Activated CD8-positive, alpha-beta memory T cell treated with anti-CD3 and anti-CD28 coated beads for 4 hours (primary cell): ENCODE measurements around the gene NRCAM.
"Not testable (repeated sequence)": the region's sequence is repeated elsewhere in the genome, so short reads cannot be mapped to it uniquely, and the experiment has no call there.

Source experiments
- DNase-seq, 2 donors: peaks; one replicate each; pipeline ENCODE4 v3.0.0-alpha.2; 2020; ENCODE audit warnings: low read depth in 2 of 2

Gene NRCAM

DNA sequence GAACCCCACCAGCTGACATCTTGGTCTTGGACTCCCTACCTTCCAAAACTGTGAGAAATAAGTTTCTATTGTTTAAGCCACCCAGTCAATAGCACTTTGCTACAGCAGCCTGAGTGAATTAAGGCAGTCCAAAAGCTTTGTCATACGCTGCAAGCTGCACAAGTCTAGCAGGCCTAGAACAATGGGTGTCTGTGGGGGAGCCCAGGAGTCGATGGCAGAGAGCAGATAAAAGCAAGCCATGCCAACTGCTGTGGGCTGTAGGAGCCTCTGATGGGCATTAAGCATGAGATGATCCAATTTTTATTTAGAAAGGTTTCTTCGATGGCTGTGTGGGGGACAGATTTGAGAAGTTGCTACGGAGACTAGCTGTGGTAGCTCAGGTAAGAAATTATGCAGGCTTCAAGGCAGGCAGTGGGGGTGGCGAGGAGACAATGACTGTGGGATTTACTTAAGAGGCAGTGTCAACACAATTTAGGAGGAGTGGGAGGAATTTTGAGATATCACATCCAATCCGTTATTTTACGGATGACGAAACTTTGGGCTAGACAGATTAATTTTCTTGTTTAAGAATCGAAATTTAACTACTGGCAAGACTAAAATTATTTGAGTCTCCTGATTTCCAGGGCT is 110.4 kb downstream of the NRCAM start:
- no peak for DNase-seq

DNA sequence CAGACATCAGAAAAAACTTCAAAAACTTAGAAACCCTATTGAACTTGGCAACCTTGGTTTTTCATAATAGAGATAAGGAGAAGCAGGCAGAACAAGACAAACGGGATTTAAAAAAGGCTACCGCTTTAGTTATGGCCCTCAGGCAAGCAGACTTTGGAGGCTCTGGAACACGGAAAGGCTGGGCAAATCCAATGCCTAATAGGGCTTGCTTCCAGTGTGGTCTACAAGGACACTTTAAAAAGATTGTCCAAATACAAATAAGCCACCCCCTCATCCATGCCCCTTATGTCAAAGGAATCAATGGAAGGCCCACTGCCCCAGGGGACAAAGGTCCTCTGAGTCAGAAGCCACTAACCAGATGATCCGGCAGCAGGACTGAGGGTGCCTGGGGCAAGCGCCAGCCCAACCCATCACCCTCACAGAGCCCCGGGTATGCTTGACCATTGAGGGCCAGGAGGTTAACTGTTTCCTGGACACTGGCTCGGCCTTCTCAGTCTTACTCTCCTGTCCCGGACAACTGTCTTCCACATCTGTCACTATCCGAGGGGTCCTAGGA is 115.3 kb downstream of the NRCAM start:
- DNase-seq, result no peak

DNA sequence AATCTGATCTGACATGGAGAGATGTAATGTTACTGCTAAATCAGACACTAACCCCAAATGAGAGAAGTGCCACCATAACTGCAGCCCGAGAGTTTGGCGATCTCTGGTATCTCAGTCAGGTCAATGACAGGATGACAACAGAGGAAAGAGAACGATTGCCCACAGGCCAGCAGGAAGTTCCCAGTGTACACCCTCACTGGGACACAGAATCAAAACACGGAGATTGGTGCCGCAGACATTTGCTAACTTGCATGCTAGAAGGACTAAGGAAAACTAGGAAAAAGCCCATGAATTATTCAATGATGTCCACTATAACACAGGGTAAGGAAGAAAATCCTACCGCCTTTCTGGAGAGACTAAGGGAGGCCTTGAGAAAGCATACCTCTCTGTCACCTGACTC is 115.8 kb downstream of the NRCAM start:
- DNase-seq, result not testable (repeated sequence)

DNA sequence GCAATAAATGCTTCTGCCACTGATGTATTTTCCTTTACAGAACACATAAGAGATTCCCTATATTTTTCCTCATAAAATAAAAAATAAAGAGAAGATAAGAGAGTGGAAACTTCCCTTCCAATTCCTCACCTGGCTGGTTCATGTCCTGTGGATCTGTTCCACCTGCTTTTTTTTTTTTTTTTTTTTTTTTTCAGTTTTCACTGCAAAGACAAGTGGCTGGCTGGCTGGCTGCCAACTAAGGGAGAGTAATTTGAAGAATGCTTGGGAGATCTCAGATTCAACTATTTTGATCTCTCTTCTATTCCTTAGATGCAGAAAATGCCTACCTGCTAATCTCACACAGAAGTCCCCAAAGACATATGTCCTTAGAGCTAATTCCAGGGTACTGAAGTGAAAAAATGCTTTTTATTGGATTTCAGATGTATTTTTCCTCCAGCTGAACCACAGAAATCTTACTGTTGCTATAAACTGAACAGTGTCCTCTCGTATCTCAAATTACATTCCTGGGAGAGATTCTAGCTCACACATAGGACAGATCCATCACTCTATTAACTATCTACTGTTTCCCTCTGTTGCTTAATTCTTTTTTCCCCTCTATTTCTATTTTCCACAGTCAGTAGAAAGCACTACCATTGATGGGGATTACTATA is 120.8 kb downstream of the NRCAM start:
- no peak for DNase-seq

DNA sequence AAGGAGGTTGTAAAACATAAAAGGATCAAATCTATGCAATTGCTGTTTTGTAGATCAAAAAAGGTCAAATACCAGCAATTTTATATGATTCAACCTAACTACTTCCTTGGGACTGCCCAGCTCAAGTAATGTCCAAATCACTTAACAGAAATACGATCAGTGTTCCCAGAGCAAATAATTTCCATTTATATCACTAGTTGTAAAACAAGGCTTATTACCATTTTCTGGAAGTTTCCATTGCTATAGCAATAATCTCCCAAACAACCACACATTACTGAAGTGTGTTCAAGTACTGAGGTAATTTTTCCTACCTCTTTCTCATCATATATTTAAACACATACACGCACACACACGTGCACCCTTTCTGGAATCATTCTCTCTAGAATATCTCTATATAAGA is 123.3 kb downstream of the NRCAM start:
- no peak for DNase-seq

DNA sequence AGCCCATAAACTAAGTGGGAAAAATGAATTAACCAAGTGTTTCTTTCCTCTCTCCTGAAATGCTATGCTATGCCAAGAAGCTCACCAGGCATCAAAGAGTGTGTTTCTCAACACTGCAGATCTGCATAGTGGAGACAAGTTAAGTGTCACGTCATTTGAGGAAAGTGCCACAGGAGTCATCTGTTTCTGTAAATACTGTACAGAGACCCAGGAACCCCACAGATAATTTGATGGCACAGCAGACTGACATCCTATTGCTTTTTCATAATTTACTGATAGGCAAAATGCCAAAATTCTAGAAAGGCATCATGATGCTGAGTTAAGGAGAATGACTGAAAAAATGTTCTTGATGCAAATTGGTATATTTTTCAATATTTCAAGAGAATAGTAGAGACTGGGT is 124.3 kb downstream of the NRCAM start:
- DNase-seq, result no peak

DNA sequence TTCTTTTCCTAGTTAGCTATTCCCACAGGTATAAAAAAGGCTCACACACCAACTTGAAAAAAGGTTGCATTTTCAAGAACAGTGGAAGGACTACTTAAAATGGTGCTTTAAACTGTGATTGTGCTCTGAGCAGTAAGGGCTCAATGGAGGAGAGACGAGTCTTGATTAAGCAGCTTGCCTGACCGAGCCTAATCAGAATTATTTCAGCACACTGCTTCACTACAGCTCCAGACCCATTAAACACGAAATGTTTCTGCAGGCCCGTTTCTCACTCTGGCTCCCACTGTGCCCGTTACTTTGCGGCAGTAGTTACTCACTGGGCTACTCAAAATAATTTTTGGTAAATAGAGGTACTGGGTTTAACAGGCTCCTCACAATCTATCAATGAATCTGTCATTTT is 126.0 kb downstream of the NRCAM start:
- no peak for DNase-seq

DNA sequence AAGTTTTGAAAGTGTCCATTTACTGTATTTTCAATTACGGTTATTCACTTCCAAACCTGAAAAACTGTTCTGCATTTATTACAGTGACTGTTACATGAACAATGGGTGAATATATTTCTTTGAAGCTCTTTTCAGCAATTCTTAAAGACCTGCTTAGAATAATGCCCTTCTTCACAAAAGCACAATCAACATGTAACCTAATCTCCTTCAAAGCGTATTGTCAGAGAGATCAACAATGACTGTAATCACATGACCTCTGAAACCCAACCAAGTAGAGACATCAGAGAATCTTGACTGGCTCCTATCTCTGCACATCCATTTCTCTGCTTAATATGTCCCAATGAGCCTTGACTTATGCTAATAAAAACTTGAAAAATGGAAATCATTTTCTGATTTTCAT is 126.7 kb downstream of the NRCAM start:
- DNase-seq, result no peak

DNA sequence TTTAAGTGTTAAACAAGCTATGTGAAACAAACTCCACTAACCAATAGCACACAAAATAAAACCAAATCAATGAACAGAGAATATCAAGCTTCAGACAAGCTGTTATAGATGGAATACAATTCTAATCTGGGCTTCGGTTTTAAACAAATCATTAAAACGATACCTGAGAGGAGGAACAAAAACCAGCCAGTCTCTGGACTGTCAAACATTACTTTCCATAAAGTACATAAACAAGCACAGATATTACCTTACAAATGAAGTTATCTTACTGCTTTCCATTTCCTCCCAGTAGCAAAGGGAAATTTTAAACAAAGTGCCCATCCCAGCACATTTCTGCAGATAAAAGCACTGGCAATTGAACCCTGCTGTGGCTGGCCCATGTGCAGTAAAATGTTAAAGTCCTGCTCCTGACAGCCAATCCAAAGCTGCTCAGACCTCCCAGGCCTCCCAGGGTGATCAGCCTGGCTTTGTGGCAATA is 128.0 kb downstream of the NRCAM start:
- DNase-seq, result no peak

DNA sequence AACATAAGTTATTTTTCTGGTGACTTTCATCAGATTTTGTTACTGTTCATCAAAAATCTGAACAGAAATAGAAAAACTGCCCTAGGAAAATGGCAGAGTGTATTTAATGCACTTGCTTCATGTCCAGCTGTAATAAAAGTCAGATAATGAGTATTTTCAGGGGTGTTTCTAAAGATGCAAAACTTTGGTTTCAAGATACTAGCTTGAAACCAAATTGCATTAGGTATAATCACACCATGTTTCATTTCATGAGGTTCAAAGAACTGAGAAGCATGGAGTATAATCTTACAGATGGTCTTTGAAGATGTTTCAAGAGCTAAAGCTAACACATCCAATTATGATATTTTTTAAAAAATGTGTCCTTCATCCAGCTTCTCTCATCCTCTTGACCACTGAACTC is 128.9 kb downstream of the NRCAM start:
- no peak for DNase-seq

DNA sequence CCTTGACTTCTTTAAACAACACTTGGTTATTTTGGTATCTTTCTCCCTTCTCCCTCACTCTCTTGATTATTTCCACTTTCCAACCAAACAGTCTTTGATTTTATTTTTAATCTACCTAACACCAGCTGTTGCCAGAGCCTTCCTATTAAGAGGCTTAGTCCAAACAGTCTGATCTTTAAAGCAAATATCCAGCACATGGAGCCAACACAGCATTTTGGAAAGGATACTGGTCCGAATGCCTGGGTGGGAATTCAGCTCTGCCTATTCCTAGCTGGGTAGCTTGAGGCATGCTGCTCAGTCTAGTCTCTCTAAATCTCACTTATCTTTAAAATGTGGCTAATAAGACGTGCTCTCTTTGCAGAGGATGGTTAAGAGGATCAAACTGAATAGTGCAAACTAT is 129.3 kb downstream of the NRCAM start:
- DNase-seq, result no peak

DNA sequence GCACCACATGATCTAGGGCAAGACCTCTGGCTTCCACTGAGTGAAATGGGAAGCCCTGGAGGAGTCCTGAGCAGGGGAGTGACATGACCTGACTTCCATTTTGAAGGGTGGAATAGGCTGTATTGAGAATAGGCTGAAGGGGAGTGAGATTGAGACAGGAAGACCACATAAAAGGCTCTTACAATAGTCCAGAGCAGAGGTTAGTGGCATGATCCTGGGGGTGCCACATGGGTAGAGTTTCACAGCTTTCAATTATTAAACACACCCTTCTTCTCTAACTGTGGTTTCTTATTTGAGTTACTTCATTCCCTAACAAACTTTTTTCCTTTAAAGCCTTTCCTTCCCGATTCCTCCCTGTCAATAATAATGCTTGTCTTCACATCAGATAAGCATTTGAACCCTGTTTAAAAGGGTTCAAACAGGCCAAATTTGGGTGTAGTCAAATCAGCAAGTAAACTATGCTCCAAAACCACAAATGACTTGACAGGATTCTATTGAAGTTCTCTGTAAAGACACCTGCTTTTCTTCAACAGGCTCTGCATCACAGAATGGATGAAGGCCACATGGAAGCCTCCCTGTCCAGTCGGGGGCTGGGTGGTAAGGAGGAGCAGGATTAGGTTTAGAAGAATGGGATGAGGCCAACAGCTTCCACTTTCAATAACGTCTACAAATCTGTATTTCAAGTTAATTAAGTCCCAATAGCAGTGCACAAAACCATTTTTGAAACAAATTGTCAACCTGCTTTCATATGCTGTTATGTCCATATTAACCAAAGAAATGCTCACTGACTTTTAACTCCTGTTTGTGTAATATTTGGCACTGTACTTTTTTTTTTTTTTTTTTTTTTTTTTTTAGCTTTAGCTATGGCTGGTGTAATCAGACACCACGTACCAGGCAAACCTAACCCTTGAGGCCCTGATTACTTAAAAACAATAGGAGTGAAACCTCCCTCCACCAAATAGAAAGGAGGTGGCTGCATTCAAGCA is 131.9 kb downstream of the NRCAM start:
- DNase-seq, result no peak

DNA sequence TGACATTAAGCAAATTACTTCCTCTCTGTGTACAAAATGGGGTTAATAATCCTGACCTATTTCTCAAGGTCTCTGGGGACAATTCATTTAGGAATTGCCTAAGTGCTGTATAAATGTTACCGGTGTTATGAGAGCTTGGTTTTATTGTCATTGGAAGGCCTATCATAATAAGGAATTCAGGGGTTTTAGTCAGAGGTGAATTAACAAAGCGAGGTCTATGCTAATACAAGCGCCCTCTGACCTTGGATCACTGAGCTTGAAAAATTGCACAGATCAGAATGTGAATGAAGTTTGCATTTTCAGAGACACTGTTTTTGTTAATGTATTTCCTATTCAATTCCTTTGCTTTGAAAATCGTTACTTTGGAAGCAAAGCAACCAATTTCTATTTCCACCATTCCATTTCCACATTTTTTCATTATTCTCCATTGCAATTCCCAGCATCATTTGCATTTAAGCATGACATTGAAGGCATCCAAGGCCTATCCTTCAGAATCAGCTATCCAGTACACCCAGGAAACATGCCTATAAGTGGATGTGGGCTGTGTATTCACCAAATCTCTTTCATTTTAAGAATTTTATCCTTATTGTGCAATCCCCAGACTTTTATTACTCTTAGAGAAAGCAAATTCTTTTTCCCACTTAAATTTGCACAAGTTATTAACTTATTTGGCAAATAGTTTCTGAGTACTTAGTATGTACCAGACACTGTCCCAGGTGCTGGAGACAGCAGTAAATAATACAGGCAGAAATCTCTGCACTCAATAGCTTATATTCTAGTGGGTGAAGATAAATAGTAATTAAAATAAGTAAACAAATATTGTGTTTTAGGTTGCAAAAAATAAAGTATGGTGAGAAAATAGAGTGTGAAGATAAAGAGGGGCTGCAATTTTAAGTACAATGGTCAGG is 133.1 kb downstream of the NRCAM start:
- no peak for DNase-seq

DNA sequence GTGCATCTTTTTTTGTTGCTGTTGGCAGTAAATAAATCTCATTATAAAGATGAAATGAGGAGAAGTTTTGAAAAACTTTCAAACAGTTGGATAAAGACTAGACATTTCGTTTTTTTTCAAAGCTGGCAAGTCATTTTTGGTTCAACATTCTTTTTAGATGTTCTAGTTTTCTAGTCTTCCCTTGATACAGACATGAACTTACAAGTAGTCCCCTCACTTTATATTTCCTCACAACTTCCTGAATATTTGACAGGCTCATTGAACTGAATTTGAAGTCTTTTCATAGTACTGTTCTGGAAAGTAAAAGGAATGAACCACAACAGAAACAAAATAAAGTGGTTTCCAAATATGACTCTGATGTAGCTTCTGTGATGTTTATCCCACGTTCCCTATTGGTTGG is 134.2 kb downstream of the NRCAM start:
- no peak for DNase-seq

DNA sequence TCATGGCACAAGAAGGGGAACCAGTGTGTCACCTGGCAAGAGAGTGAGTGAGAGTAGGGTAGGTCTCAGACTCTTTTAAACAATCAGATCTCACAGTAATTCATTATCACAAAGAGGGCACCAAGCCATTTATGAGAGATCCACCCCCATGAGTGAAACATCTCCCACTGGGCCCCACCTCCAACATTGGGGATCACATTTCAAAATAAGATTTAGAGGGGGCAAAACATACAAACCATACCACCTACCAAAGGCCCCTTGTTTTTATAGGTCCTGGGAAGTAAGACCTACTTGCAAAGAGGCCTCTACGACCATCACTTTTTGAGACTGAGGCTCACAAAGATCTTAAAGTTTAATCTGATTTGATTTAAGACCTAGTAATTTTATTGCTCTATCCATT is 134.9 kb downstream of the NRCAM start:
- no peak for DNase-seq

DNA sequence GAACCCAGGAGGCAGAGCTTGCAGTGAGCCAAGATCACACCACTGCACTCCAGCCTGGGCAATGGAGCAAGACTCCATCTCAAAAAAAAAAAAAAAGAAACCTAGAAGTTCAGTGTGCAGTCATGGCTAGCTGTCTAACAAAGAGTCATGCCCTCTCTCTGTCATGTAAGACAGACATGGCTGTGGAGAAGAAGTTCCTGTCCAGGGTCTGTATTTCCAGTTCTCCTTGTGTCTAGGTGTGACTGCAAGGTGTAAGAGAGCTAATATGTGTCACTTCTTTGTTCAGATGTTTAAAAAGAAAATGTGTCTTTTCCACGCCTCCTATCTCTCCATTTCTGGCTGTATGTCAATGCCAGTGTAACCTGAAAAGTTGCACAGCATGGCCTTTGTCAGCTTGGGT is 139.5 kb downstream of the NRCAM start:
- DNase-seq, result no peak

DNA sequence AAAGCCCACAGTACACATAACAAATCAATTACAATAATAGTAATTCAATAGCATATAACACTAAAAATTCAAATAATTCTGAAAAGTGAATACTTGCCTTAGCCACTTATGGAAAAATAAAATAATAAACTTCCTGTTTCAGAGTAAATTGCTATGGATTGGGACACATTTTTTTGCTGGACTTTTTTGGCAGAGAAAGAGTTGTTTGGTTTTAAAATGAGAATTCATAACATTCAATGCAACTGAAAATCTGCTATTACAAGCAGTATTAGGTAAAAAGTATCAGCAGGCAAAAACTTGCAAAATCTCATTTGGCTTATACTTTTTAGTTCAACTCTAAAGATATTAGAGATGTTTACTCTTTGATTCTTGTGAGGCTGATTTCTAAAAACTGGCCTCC is 141.7 kb downstream of the NRCAM start:
- DNase-seq, result no peak

DNA sequence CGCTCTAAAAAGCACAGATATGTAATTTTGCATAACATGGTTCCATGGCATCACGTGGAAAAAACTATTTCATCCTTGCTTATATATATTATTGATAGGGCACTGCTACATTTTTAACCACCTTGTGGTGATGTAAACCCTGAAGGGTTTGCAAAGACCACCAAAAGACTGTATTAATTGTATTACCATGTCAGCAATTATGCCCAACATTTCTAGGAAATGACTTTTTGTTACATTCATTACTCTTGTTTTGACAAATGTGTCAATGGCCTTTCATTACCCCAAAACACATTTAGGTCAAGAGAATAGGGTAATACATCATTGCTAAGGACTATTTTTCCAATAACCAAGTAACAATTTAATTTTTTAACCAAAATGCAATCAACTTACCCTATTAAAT is 142.2 kb downstream of the NRCAM start:
- no peak for DNase-seq

DNA sequence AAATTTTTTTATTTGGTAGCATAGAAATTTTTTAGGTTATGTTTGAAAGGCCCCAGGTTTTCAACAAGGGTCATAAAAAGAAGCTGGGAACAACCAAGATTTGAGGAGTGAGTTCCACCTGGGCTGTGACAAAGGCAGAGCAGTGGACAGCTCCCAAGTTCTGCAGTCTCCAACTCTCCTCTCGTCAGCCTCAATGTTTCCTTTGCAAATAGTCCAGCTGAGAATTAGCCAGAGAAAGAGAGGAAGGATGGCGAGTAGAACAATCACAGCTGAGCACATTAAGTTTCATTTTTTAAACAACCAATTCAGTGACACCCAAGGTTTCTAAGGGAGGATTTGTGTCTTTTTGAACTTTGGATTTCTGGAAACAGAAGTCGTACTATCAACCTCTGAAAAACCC is 143.2 kb downstream of the NRCAM start:
- no peak for DNase-seq

DNA sequence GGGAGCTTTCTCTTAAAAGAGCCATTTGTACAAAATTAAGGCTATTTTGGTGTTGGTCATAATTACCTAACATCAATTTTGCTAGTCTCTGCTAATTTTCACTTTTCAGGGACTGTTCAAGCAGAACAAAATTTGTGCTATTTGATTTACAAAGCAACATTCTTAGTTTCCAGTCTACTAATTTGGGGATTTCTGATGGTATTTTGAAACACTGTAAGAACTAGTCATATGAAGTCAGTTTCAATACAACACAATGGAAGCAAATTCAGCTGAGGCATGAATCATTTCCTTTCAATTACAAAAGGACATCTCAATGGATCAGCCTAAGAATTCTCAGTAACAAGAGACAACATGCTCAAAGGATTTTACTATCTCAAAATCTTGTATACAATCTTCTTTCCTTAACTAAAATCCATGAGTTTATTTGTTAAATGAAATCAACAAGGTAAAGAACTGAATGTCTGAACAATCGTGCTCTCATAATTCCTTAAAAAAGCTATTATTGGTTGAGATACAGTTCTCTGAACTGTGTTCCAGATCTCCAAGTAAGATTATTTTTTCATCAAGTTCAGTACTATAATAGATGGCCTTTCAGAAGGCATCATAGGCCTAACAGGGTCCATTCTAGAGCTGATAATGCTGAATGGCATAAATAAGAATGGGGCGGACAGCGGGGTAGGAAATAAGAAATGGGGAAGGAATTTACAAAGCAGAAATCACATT is 144.6 kb downstream of the NRCAM start:
- no peak for DNase-seq

DNA sequence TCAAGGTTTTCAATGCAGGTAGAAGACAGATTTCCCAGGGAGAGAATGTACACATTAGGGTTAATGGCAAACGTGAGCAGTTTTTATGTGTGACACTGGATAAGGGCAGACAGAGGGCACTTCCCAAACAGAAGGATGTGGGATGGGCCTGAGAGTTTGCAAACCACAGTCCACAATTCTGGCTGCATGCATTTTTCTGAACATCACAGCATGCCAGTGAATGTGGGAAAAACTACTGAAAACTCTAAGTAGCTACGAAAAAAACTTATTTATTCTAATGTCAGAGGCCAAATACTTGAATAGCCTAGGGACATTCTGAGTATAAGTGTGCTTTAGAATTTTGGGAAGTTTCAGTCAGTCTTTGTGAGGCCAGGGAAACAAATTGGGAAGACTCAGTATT is 145.9 kb downstream of the NRCAM start:
- DNase-seq, result no peak
